ENCODE results near the gene TPRKB.
"Not testable (repeated sequence)": the region's sequence is repeated elsewhere in the genome, so short reads cannot be mapped to it uniquely, and the experiment has no call there.

Gene TPRKB

DNA sequence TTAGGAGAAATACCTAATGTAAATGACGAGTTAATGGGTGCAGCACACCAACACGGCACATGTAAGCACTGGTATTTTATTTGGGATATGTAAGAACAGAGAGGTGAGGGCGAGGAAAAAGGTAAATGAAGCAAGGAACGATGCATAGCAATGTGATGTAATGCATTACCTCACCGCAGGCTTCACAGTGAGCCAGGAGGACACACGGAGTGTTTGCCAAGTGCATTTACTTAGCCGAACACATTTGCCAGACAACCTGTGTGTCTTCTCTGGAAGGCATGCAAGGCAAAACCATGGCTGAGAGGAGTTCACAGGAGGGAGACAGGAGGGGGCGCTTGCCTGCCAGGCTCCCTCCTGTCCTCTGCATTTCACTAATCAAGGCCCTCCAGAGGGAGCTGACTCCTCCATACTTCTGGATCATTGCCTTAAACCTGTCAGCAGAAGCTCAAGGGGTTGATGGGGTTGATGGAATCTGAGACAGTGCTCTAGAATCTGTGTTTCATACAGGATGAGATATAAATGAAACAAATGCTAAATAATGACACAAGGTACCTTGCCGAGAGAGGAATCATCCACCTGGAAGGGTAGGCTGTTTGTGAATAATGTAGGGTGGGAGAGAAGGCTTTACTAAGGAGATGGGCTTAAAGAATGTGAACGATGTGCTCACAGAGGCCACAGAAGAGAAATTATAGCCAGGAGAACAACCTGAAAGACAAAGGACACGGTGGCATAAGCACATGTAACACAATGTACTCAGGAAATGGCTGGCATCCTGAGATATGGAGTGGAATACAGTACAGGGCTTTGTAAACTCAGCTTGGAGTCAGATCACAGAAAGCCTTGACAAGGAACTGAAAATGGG lies 9.1 kb upstream of the TPRKB start:
- peak overlapping the region in 2 of 21 experiments; percentile 23 to 28 for H3K27ac ChIP-seq

DNA sequence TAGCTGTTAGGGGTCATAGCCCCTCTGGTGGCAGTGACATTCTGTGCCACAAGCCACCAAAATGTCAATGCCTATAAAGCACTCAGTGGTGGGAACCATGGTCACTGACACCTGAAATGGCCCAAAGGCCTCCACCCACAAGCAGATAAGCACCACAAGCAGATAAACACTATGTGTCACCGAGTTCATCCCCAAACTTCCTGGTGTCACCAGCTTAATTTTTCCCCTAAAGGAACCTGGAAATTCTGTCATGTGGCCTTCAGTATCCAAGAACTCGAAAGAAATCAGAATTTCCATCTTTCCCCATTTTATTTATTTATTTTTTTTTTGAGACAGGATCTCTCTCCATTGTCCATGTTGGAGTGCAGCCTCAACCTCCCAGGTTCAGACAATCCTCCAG lies 3.6 kb upstream of the TPRKB start:
- Histone ChIP-seq H3K4me3 (no peak overlapping the region), H3K27ac (no peak overlapping the region)

More for the DNA sequence above, 9.1 kb upstream of the TPRKB start:
- no peak overlapping the region for H3K4me3 ChIP-seq

DNA sequence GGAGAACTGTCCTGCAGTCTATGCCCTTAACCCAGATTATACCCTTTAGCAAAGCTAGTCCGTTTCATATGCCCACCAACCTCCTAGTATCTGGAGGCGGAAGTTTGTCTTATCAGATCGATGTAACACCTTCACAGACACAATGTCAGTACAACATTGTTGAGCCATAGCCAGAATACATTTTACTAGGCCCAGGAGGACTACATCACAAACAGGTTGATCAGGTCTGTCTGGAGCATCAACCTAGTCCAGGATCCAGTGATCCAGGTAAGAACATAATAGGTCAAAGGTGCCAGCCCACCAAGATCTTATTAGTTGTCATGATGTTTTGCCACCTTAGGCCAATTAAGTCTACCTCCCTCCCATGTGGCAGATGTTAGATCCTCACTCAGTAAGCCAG lies 2.0 kb upstream of the TPRKB start:
- Histone ChIP-seq H3K4me3 (no peak overlapping the region), H3K27ac (peak overlapping the region in 3 of 21 experiments; percentile 50 to 60 (median 55))

DNA sequence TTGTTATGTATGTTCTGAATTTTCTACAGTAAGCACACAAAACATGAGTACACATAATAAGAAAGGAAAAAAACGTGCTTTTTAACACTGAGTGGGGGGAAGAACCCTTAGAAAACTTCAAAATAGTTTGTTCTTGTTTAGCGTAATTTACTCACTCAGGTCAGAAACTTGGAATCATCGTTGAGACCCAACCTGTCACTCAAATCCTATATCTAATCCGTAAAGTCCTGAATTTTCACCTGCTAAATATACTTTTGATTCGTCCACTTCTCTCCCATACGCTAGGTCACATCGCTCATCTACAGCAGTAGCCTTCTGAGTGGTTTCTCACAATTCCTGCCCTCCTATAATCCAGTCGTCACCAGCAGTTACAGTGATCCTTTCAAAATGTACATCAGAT lies 767 bp downstream of the TPRKB start:
- H3K27ac ChIP-seq: peak overlapping the region in 18 of 21 experiments; percentile 44 to 85 (median 74)
- peak overlapping the region; percentile 67 to 95 (median 76) for H3K4me3 ChIP-seq

DNA sequence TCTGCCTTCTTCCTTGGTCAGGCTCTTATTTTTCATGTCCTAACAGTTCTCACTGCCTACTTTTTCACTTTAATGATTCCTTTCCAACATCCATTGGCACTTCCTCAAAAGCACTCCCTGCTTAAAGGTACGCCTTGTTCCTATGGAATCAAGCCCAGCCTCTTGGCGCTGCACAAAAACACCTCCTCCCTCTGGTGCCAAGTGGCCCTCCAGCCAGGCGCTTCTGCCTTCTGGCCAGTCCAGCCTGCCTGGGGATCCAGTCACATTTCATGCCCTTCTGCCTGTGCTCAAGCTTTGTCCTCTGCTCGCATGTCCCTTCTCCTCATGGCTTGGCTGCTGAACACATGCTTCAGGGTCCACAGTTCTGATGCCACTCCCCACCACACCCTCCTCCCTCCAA lies 6.3 kb downstream of the TPRKB start:
- Histone ChIP-seq H3K4me3 (no peak overlapping the region), H3K27ac (peak overlapping the region in 1 of 21 experiments; percentile 7)

DNA sequence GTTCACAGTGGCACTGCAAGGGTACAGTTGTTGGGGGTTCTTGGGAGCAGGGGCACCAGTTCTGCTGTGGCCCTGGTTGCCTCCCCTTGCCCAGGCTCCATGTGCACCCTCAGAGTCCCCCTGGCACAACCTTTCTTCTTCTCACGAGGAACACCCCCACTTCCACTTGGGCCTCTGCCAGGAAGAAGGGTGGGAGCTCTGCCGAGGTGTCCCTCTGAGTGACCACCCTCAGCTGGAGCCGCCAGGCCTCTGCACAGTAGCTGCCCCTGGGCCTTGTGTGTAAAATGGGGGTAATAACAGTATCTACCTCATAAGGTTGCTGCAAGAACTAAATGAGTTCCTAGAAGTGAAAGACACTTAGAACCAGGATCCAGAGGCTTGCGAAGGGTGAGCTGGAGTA lies 8.4 kb downstream of the TPRKB start:
- Histone ChIP-seq H3K27ac (no peak overlapping the region), H3K4me3 (no peak overlapping the region)

DNA sequence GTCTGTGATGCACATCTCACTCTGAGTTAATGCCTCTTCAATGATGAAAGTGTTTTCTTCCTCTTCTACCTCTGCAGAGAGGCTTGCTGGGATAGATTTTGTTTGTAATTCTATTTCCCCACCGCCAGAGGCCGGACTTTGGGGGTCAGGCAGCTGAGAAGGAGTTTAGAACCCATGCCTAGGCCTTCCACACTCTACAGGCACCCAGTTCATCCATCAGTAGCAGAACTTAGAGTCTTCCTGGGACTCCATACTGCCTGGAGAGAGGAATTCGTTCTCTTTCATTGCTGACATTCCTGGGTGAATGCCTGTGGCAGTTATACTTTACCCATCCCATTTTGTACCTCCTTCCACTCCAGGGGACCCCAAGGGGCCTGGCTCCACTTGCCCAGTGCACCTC lies 9.1 kb downstream of the TPRKB start:
- Histone ChIP-seq H3K27ac (no peak overlapping the region), H3K4me3 (no peak overlapping the region)

DNA sequence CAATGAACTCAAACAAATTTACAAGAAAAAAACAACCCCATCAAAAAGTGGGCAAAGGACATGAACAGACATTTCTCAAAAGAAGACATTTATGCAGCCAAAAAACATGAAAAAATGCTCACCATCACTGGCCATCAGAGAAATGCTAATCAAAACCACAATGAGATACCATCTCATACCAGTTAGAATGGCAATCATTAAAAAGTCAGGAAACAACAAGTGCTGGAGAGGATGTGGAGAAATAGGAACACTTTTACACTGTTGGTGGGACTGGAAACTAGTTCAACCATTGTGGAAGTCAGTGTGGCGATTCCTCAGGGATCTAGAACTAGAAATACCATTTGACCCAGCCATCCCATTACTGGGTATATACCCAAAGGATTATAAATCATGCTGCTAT lies 10.5 kb downstream of the TPRKB start:
- not testable (repeated sequence) for H3K4me3 ChIP-seq, H3K27ac ChIP-seq

DNA sequence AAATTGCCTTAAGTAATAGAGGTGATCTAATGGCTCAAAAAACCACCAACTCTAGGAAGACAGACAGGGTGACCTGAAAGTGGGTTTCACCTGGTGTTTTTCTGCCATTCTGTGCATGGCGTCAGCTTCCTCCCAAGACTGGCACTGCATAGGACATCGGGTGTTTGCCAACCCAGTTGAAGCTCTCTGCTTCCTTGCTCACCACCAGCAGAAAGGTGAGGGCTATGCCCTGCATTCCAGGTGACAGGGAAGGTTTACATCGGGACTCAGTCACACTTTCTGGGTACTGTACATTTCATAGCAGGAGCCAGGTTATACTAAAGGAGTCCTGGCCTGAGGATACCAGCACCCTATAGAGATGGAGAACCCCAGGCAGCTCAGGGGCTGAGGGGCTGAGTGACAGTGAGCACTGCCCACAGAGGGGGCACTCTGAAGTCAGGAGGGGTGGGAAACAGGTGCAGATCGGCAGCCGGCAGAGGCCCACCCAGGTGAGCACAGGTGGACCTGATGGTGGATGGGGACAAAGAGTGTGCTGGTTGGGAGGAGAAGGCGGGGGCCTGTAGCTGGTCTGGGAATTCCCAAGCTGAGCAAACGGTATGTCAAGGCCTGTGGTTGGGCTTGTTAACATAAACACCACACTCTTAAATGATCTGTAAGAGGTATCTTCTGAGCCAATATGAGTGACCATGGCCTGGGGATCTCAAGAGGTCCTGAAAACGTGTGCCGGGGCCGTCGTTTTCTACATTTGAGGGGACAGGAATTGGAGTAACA lies 18.1 kb downstream of the TPRKB start:
- no peak overlapping the region for H3K27ac ChIP-seq
- H3K4me3 ChIP-seq: no peak overlapping the region

DNA sequence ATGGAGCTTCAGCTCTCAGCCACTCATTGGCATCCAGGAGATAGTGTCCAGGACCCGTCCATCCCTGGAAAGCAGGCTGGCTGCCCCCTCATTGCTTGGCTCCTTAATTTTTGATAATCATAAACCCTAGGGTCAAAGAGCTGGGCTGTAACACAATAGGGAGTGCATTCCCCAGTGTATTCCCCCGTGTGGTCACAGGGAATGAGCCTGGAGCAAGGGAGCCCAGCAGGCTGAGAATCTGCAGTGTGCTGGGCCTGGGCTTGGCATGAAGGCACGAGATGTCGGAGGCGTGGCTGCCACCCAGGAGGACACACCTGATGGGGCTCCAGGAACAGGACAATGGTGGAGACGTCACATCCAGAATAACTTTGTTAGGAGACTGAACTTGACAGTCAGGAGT lies 18.7 kb downstream of the TPRKB start:
- H3K27ac ChIP-seq: no peak overlapping the region

DNA sequence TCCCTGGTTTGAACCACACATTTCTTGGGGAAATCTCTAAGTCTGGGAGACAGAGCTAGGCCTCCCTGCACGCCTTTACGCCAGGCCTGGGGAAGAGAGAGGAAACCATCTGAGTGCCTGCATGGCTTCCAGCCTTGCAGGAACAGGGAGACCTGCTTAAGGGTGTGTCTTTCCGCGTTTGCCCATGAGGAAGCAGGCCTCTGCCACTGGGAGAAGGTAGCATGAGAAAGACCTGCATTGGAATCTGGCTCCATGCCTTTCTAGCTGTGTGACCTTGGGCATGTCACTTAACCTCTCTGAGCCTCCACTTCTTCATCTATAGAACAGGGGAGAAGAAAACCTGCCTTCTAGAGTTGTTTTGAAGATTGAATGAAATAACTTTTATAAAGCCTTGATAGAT lies 19.4 kb downstream of the TPRKB start:
- not testable (repeated sequence) for H3K27ac ChIP-seq, H3K4me3 ChIP-seq

More for the DNA sequence above, 18.7 kb downstream of the TPRKB start:
- no peak overlapping the region for H3K4me3 ChIP-seq

DNA sequence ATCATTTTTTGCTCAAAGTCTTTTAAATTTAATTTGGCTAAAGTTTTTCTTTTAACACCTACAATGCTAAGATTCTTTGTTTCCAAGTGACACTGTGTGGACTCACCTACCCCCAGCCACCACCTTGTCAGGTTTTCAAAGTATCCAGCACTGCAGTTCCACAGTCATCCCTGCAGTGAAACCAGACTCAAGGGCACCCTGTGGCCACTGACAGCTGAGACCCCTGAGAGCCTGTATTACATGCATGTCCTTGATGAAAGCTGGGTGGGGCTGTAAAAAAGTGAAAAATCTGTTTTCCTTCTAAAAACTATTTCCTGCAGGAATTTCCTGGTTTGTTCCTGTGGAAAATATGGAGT lies 19.9 kb downstream of the TPRKB start:
- H3K27ac ChIP-seq: peak overlapping the region in 2 of 21 experiments; percentile 5 to 31

DNA sequence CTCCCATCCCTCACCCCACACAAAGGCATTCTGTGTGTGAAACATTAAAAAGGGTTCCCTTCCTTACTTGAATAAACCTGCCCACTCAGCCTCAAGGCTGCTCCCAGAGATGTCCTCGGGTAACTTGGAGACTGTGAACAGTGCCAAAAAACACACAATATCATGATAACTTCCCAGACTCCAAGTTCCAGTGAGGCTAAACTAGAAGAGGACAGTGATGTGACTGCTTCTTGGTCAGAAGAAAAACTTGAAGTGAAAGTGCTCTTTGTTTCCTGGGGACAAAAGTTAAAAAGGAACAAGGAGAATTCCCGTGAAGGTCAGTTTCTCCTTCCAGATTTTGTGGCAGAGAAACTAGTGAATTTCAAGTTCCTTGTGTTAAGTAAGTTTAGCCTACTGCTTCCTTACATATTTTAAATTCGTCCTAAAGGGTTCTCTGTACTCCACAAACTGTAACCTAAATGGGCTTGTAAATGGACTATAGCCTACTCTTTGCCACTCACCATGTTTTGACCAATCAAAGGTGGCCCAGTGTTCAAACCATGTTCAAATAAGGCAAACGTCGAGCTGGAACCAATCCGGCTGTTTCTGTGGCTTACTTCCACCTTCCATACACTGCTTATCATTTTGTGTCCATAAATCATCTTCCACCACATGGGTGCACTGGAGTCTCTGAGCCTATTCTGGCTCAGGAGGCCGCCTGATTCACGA lies 20.4 kb downstream of the TPRKB start:
- H3K4me3 ChIP-seq: no peak overlapping the region
- H3K27ac ChIP-seq: peak overlapping the region in 4 of 21 experiments; percentile 5 to 55 (median 36)

More for the DNA sequence above, 19.9 kb downstream of the TPRKB start:
- no peak overlapping the region for H3K4me3 ChIP-seq

DNA sequence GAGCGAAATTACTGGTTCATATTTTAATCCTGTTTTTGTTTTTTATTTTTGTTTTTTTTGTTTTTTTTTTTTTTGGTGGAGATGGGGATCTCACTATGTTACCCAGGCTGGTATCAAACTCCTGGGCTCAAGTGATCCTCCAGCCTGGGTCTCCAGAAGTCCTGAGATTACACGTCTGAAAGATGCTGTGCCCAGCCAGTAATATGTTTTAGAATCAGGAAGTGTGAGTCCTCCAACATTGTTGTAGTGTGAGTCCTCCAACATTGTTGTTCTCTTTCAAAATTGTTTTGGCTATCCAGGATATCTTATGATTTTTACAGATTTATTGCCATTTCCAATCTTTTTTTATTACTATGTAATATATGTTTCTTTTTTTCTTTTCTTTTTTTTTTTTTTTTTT lies 23.1 kb downstream of the TPRKB start:
- no peak overlapping the region for H3K27ac ChIP-seq

DNA sequence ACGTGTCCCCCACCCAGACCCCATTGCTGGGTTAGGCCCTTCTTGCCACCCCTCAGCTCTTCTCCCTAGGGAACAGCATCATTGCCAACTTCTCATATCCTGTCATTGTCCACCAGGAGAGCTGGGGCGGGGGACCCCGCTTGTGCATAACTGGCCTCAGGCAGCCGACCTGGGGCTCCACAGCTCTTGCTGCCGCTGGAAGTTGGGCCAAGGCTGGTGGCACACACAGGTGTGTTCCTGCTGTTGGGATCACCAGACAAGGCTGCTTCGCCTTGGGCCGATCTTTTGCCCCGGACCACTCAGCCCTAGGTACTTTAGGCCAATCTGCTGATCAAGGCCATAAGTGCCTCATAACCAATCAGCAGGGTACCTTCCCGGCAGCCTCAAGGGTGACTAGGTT lies 28.6 kb downstream of the TPRKB start:
- no peak overlapping the region for H3K27ac ChIP-seq
- no peak overlapping the region for H3K4me3 ChIP-seq

More for the DNA sequence above, 23.1 kb downstream of the TPRKB start:
- no peak overlapping the region for H3K4me3 ChIP-seq

DNA sequence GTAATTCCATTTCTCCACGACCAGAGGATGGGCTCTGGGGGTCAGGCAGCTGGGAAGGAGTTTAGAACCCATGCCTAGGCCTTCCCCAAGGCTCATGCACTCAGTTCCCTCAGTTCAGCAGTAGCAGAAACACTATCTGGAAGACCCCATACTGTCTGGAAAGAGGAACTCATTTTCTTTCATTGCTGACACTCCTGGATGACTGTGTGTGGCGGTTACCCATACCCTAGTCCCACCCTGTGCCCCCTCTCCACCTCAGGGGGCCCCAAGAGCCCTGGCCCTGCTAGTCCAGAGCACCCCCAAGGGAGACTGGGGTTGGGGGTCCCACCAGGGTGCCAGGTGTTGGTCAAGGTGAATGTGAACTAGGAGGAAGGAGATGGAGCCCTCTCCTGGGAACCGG lies 29.5 kb downstream of the TPRKB start:
- Histone ChIP-seq H3K4me3 (no peak overlapping the region), H3K27ac (no peak overlapping the region)

DNA sequence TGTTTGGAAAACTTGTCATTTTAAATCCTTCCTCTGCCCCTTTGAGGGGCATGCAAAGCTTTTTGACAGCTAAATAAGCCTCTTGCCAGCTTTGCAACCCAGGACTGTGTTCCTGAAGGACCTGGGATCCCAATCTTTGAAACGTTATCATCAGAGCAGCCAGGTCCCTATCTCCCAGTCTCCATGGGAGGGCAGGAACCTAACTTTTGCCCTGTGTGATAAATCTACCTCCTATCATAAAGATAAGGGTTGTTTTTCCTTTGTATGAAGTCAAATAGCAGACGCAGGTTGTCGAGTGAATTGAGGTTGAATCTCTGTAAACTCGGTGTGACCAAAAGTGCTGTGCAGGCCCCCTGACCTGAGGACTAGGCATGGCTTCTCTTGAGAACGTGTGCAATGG lies 30.1 kb downstream of the TPRKB start:
- H3K27ac ChIP-seq: no peak overlapping the region
- no peak overlapping the region for H3K4me3 ChIP-seq

DNA sequence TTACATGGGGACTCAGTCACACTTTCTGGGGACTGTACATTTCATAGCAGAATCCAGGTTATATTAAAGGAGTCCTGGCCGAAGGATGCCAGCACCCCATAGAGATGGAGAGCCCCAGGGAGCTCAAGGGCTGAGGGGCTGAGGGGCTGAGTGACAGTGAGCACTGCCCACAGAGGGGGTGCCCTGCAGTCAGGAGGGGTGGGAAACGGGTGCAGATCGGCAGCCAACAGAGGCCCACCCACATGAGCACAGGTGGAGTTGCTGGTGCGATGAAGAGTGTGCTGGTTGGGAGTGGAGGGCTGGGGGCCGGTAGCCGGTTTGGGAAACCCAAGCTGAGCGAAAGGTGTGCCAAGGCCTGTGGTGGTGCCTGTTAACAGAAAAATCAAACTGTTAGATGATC lies 32.1 kb downstream of the TPRKB start:
- H3K27ac ChIP-seq: no peak overlapping the region
- no peak overlapping the region for H3K4me3 ChIP-seq

DNA sequence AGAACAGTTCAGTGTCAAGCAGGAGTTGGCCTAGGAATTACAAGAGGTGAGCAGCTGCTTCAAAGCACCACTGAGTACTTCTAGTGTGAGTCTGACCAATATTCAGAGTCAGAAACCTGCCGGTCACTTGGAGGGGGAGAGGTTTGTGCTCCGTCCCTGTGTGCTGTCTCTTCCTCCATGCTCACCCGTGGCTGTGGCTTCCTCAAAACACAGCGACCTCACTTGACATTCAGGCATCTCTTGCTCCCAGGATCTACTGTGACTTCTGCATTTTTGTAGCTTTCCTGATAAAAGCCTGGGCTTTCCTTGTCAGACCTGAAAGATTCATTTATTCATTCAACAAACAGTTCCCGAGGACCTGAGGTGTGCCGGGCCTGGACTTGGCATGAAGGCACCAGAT lies 32.9 kb downstream of the TPRKB start:
- H3K4me3 ChIP-seq: no peak overlapping the region
- H3K27ac ChIP-seq: no peak overlapping the region

DNA sequence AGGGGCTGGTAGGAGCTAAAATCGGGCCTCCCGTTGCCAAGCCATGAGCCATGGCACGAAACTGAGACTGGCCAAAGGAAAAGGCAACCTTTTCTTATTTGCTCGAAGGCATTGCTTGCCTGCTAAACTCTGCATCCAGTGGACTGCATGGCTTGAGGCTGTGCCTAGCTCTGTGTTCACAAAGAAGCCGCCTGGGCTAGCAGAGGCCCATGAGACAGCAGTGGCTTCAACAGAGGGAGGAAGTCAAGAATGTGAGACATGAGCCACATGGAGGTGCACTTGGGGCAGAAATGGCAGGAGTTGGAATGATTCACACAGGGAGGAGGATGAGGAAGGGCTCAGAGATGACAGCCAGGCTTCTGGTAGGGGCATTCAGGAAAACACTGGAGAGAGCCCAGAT lies 33.5 kb downstream of the TPRKB start:
- no peak overlapping the region for H3K27ac ChIP-seq
- no peak overlapping the region for H3K4me3 ChIP-seq
